KBM-7 (cell line): Measurements from ENCODE around the gene RNASE8.
"Not testable (repeated sequence)": the region's sequence is repeated elsewhere in the genome, so short reads cannot be mapped to it uniquely, and the experiment has no call there.

Source experiments
- DNase-seq: peaks from one replicate; pipeline ENCODE4 v3.0.0-alpha.2; 2015
- in situ Hi-C: fragments of 300-500 bp; cut with MboI; formaldehyde crosslinking; loops from 2 replicates; pipeline ENCODE4 v1.14.3; 2020; ENCODE audit warnings: low sequenced_read_pairs, low pct_unique_long_range_greater_than_20kb, mixed read lengths

The RNASE8 gene, protein sequence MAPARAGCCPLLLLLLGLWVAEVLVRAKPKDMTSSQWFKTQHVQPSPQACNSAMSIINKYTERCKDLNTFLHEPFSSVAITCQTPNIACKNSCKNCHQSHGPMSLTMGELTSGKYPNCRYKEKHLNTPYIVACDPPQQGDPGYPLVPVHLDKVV

DNA sequence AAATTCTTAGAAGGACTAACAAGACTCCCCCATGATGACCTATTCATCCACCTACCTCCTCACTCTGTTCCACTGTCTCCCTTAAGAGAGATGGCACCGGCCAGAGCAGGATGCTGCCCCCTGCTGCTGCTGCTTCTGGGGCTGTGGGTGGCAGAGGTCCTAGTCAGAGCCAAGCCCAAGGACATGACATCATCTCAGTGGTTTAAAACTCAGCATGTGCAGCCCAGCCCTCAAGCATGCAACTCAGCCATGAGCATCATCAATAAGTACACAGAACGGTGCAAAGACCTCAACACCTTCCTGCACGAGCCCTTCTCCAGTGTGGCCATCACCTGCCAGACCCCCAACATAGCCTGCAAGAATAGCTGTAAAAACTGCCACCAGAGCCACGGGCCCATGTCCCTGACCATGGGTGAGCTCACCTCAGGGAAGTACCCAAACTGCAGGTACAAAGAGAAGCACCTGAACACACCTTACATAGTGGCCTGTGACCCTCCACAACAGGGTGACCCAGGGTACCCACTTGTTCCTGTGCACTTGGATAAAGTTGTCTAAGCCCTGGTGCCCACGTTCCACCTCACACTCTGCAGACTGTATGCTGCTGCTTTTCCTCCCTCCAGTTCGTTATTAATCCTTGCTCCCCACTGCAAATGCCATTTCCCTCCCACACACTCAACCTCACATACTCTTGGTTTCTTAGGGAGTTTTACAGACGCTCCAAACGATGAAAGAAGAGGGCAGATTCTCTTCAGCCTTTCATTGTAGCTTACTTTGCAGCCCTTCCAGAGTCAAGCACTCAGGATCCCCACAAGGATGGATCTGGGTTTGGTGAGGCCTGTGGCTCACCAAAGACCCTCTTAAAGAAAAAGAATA lies at the start of gene RNASE8:
Gene RNASE8 (plus strand): TSS at position 20 of the 873 bp plus-strand sequence. CDS start 71 bp downstream, at position 91.
- in situ Hi-C loops: no loop called here
- no peak for DNase-seq

DNA sequence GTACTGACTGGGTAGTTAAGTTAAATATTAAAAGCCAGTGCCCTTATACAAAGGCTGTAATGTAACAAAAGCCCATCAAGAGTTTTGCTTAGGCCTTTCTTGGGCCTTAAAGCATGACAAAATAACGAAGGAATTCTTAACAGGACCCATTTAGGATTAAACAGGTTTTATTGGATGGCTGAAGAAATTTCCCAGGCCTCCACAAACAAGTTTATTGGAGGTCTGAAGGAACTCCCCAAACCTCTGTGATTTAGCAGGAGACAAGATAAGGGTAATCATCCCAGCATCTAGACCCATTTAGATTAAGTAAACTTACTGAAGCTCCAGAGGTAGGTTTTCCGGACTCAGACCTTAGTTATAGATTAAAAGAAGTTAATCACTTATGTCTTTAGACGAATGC lies 47.9 kb upstream of the RNASE8 start:
- in situ Hi-C loops, DNase-seq: not testable (repeated sequence)

DNA sequence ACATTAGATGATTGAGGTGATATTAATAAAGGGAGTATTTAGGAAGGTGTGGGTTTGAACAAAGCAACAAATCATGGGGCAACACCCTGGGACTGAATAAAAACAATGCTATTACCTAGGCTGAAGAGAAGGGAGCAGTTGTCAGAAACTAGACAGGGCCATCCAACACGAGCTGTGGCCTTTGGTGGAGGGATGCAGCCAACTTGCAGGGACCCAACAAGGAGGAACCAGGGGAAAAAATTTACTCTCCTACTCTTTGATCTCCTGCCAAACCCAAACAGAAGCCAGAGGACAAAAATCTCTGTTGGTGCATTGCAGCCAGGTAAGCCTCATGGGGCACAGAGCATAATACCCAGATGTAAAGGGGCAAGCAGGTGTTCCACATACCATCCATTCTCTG lies 46.5 kb upstream of the RNASE8 start:
- in situ Hi-C loops: no loop called here
- no peak for DNase-seq

DNA sequence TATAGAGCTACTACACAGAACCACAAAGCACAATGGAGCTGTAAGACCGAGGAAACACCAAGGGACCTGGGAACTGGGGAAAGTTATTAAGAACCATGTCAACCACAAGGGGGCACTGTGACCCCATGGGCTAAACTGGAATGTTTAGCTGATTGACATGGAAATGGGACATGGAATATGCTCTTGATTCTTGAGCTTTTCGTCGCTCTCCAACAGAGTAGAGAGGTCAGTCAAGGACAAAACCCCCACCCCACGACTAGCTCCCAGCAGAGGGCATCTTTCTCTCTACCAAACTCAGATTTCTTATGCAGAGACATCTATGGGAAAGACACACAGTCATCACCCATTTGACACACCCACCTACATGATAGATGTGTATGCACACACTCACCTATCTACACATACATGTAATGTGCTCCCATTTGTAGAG lies 42.8 kb upstream of the RNASE8 start:
- DNase-seq: peak; percentile 88
- in situ Hi-C loops: no loop called here

DNA sequence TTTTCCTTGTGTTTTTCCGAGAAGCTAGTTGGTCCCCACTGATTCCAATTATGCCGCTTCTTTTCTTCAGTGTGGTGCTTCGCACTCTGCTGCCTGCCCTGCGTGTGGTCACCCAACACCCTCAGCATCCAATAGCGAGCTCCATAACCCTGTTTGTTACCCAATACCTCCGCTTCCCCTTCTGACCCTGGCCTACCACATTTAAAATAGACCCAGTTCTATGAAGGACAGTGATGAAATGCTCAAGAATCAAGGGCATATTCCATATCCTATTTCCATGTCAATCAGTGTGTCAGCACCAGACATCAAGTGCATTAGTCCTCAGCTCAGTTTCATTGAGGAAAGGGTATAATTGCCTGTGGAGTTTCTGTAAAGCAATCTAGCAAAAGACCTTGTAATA lies 42.3 kb upstream of the RNASE8 start:
- in situ Hi-C loops: no loop called here
- no peak for DNase-seq

DNA sequence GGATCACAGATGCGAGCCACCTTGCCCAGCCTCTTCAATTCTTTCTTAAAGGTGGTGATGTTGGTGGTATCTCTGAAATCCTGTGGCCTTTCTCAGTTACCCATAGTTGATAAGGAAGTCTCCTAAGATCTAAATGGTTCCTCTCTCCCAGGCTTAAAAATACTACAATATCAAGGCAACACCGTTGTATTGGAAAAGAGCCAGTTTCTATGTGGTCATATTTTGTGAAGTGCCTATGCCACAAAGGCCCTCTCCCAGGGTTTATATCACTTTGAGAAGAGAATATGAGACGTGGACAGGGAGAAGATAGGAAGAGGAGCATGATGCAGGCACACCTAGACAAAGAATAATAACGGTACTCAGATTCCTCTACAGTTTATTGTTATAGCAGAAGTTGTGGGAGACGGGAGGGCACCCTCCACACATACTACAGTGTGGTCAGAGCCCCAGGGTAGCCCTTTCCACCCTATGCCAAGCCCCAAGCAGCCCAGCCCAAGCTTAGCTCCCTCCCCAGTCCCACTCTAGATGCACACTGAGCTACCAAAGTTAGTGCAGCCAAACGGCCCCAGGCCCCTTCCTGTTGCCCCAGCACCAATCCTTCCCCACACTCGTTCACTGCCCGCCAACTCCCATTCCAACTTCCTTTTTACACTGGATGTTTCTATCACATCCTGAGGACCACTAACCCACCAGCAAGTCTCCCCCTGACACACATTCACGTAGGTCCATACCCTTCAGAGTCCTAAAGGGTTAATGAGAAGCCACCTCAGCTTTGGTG lies 41.0 kb upstream of the RNASE8 start:
- no peak for DNase-seq
- in situ Hi-C loops: no loop called here

DNA sequence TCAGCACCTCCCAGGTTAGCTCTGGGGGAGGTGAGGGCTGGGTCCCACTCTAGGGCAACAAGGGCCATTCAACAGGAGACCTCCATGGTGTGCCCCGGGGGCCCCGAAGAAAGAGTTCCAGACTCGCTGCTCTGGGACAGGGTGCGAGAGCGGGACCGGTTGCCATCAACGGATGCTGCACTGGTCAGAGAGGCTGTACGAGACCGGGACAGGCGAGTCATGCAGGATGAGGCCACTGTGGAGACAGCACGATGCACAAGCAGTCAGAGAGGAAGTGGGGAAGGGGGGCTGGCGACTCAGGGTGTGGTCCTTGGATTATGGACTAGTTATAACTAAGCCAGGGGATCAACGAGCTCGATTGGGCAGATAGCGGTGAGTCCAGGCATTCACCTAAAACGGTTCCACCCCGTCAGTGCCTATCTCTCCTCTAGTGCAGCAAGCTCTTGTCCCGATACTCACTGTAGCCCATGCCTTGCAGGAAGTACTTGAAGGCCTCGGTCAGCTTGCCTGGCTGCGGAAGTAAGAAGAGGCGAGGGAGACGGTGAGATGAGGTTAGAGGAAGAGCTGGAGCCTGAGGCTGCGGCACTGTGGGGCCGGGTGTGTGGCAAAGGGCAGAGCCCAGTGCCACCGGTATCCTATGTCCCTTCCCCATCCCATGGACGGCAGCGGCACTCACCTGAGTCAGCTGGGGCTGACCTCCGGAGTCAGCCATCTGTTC lies 39.9 kb upstream of the RNASE8 start:
- DNase-seq: no peak
- in situ Hi-C loops: no loop called here

DNA sequence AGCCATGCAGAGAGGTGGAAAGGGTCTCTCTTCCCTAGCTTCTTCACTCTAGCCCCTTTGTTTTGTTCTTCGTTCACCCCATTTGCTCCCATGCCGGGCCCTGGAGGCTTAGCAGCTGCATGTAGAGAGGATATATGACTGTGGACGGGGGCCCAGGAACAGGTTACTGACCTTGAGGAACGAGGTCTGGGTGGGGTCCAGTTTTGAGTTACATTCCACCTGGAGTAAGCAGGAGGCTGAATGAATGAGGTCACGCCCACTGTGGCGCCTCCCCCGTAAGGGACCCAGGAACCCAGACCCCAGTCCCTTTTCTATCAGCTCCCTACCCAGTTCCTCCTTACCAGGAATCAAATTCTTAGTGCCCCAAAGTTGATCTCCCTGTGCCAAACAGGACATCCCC lies 39.3 kb upstream of the RNASE8 start:
- DNase-seq: no peak
- in situ Hi-C loops: no loop called here

DNA sequence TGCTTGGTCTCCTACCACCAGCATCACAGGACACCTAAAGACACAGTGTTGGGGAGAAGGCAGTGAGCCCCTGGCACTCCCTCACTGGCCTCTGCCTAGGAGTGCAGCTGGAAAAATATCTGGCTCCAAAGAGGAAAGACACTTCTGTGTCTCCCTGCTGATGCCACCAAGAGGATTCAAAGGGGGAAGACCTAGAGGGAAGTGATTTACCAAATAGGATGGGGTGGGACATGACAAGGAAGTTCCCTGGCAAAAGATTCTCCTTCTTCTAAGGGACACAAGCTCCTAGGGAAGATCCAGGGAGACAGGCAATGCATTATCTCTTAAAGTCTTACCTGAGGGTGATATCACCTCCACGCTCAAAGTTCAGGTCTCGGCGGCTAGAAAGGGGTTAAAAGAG lies 38.8 kb upstream of the RNASE8 start:
- in situ Hi-C loops: no loop called here

DNA sequence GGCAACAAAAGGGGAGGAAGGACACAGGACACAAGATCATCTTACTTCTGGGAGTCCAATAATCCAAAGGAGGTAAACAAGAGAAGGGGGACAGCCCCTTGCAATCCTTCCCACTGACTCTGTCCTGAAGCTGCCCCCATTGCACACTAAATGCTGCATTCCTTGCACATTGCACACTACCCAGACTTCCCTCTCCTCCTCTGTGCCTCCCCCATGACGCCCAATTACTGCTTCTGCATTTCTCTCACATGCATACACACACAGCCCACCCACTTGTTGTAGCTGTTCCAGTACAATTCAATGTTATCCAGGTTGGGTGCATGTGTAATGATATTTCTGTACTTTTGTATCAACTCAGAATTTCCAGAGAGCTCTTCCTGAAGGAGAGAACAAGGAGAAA lies 38.3 kb upstream of the RNASE8 start:
- no peak for DNase-seq
- in situ Hi-C loops: no loop called here

More for the DNA sequence above, 38.8 kb upstream of the RNASE8 start:
- no peak for DNase-seq

DNA sequence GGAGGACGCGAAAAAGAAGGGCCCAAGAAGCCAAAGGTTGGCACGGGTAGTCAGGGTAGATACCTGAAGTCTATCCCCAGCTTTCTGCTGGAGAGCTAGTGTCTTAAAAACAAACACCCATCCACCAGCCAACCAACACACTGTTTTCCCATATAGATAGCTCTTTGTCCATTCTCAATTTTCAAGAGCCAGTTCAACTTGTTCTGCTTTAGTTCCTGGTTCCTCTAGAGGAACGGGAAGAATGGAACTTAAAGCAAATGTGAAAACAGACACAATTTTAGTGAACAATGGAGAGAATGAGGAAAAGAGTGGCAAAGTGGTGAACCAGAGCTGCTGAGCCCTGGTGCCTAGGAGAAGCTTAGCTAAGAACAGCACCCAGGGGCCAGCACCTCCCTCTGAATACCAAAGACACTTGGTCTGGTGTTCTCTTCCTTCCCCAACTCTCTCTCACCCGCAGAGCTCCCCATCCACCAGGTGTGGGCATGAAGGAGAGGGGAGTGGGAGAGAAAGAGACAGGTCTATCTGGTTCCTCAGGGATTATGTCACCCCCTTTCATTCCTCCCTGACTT lies 36.6 kb upstream of the RNASE8 start:
- DNase-seq: no peak
- in situ Hi-C loops: no loop called here

DNA sequence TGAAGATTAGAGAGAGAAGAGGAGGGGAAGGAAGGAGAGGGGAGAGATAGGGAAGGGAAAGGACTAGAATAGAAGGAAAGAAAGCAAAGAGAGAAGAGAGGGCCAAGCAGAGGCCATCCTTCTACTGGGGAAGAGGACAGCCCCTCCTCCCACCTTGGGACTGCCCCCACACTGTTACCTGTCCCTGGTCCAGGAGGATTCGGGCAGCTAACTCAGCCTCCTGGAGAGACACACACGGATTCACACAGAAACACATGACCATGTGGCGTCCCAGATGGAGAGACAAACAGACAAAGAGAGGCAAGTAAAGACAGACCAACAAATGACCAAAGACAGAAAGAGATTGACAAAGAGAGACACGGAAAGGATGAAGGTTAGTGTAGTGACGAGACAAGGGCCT lies 34.9 kb upstream of the RNASE8 start:
- no peak for DNase-seq
- in situ Hi-C loops: no loop called here

DNA sequence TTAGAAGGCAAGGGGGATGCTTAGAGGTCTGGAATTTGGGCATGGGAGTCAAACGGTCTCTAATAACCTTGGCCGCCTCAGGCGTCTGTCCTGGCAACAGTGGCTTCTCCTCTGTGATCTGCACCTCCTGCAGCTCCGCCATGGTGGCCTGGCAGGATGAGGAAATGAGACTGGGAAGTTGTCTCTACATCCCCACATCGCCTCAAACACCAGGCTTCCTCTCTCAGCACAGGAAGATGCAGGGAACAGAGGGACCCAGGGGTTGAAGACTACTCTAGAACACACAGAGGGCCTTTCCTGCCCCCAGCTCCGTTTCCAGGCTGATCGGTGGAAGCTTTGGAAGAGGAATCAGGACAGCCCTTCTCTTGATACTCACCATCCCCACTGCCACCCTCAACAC lies 34.4 kb upstream of the RNASE8 start:
- no peak for DNase-seq
- in situ Hi-C loops: no loop called here

DNA sequence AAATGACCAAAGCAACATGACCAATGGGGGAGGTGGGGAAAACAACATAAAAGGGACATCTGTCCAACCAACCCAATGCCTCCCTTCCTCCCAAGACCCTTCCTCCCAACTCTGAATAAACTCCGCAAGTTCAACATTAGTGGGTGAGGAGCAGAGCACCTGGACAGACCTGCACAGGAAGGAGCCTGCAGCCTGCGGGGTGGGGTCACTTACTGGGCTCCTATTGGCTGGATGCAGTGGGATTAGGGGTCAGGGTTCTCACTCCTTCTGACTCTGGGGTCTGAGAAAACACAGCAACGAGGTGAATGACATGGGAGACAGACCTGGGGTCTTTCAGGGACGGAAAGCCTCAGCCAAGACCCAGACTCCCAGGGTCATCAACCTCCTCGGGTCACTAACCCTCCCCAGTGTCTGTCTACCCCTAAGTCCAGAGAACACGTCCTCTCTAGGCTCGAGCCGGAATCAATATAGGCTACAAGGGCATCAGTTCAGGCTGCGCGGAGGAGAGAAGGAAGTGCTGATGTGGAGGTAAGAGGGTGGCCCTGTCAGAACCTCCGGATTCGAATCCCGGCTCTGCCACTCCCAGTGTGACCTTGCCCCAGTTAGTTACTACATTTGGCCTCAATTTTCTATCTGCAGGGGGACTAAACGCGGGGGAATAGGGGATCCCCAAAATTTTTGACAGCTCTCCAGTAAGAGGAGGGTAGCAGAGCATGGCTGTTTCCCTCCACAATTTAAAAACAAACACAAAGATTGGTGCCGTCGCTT lies 33.6 kb upstream of the RNASE8 start:
- in situ Hi-C loops: no loop called here
- no peak for DNase-seq

DNA sequence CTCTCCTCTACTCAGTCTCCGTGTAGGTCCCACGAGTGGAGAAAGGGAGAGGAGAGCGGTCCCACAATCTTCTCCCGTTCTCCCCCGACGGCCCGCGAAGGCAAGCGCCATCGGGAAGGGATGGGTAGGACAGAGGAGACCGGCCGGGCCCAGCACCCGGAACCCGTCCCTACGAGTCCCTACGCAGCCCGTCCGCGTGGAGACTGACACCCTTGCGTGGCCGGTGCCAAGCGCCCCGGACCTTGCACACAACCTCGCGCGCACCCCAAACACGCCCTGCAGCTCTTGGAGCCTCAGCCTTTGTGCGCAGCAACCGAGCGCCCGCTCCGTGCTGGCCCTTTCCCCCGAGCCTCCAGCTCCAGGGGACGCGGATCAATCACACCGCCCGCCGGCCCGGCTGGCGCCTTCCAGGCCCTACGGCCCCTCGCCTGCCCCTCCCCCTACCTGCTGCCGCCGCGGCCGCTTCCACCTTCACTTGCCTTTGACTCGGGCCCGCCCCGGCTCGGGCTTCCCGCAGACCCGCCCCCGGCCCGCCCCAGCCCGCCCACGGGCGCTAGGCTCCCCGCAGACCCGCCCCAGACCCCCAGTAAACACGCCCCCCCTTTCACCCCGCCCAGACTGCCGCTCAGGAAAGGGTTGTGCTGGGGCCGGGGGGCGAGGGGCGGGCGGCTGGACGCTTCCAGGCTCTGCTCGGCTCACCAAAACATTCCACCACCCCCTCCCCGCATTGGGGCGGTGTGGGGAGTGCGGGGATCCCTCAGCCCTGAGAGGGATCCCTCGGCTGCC lies 32.8 kb upstream of the RNASE8 start, which contains the start of gene NDRG2:
Gene NDRG2 (minus strand): TSS at position 477 of the 786 bp plus-strand sequence. CDS start 1,746 bp downstream, outside the sequence.
- in situ Hi-C loops: no loop called here
- DNase-seq: peak; percentile 62

DNA sequence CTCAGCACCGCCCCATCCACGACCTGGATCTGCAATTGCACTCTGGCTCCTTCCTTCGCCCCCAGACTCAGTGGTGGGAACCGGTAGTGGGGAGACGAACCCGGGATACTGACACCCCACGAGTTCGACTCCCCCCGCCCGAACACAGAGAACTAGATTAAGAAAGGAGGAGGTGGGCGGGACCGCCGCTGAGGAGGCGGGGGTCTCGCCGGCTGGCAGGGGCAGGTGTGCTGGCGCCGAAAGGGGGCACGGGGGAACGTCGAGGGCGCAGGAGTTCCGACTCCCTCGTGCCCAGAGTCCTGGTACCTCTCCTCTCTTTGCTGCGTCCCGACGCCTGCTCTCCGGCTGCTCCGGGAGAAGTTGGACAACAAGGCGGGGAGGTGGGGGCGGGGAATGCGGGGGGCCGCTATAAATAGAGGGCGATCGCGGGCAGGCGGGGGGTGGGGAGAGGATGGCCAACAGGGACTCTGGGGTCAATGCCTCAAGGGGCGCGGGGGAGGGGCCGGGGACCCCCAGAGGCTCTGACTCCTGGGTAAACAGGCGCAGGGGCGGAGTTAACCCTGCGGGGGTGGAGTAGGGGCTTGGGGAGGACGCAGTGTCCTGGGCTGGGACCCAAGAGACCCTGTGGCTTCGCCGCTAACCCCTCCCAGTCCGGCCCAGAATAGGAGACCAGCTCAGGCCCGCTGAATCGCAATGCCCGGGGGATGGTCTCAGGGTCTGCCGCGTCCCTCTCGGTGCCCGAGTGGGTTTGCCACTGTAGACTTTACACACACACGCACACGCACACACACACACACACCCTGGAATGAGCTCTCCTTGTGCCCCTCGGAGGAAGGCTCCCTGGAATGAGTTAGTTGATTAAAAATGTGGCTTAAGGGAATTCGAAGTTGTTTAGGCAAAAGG lies 32.0 kb upstream of the RNASE8 start:
- in situ Hi-C loops: no loop called here
- DNase-seq: no peak
